ENCODE results near the gene NKAIN2.

Gene NKAIN2

GRCh38 chr6:123869334-123869733 lies 65.7 kb downstream of the NKAIN2 start:
- H3K27me3 ChIP-seq (ENCODE audit: control insufficient read depth in 3 of 3, insufficient read depth in 3 of 3, low read depth in 1 of 3, low read length in 3 of 3) = no peaks in the 10 kb centered on the region
- no CpG with 5 or more reads among the region's 2 CpGs for WGBS, 2 donors (ENCODE audit: extremely low coverage in 2 of 2, insufficient read length in 2 of 2, insufficient replicate concordance in 1 of 2)
- H2BK120ac ChIP-seq (ENCODE audit: low read depth, low read length) = no peak overlapping the region
- H4K8ac ChIP-seq (ENCODE audit: low read depth, low read length) = no peak overlapping the region
- no peaks in the 10 kb centered on the region for H3K79me1 ChIP-seq (ENCODE audit: low read depth, low read length)
- no peak overlapping the region for H3K23ac ChIP-seq (ENCODE audit: low read depth, low read length, poor library complexity)
- no peak for DNase-seq (ENCODE audit: low spot score)
- no peak overlapping the region for H4K91ac ChIP-seq (ENCODE audit: low read depth, low read length, poor library complexity)
- H2AFZ ChIP-seq (ENCODE audit: low read length) = no peak overlapping the region
- no peak overlapping the region for H3K4ac ChIP-seq (ENCODE audit: low read length)
- no peak overlapping the region for H3K4me2 ChIP-seq (ENCODE audit: insufficient read depth, low read length, poor library complexity, severe bottlenecking)
- no peaks in the 10 kb centered on the region for H3K9me3 ChIP-seq (replicated peaks in 1 of 2; ENCODE audit: control insufficient read depth in 2 of 2, insufficient read depth in 1 of 2, low read depth in 1 of 2, low read length in 2 of 2)
- H2BK15ac ChIP-seq (ENCODE audit: low read length) = no peak overlapping the region
- no peak overlapping the region for H3K27ac ChIP-seq (replicated peaks; ENCODE audit: low read length)
- H2BK12ac ChIP-seq (ENCODE audit: low read length) = no peak overlapping the region
- H2AK5ac ChIP-seq (ENCODE audit: low read depth, low read length) = no peak overlapping the region
- H3K18ac ChIP-seq (ENCODE audit: low read length) = no peak overlapping the region
- no peak overlapping the region for H2BK5ac ChIP-seq (ENCODE audit: low read length)
- H3K14ac ChIP-seq (ENCODE audit: low read length) = no peak overlapping the region
- no peak overlapping the region for H3K4me3 ChIP-seq (ENCODE audit: low read length in 2 of 2)
- H3K36me3 ChIP-seq (replicated peaks in 1 of 2; ENCODE audit: control insufficient read depth in 2 of 2, insufficient read depth in 2 of 2, low read length in 2 of 2) = no peaks in the 10 kb centered on the region
- H3K4me1 ChIP-seq (ENCODE audit: control insufficient read depth in 2 of 2, insufficient read depth in 1 of 2, low read depth in 1 of 2, low read length in 2 of 2) = no peaks in the 10 kb centered on the region
- H3K9ac ChIP-seq (ENCODE audit: low read depth, low read length, poor library complexity) = no peak overlapping the region

DNA sequence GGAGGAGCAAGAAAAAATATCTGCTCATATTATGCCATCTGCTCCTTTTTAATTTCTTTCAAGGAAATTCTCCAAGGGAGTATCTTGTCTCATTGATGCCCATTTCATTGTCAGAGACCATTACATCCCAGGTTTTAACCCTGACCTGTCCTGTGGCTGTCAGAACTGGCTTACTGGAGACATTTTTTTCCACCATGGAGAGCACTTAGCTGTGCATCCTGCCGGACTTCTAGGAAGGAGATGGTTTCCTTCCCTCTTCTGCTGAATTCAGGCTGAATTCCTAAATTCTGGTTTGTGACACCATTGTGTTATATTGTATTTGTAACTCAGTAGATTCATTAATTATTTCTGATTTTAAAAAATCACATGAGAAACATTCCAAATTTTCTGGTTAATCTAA lies 70.3 kb downstream of the NKAIN2 start:
- Histone ChIP-seq H2AFZ (ENCODE audit: low read length) (no peak overlapping the region), H3K27me3 (ENCODE audit: control insufficient read depth in 3 of 3, insufficient read depth in 3 of 3, low read depth in 1 of 3, low read length in 3 of 3) (no peaks in the 10 kb centered on the region), H3K9ac (ENCODE audit: low read depth, low read length, poor library complexity) (no peak overlapping the region), H4K8ac (ENCODE audit: low read depth, low read length) (no peak overlapping the region), H2AK5ac (ENCODE audit: low read depth, low read length) (no peak overlapping the region), H3K18ac (ENCODE audit: low read length) (no peak overlapping the region), H3K4ac (ENCODE audit: low read length) (no peak overlapping the region), H3K79me1 (ENCODE audit: low read depth, low read length) (no peaks in the 10 kb centered on the region), H3K14ac (ENCODE audit: low read length) (no peak overlapping the region), H3K23ac (ENCODE audit: low read depth, low read length, poor library complexity) (no peak overlapping the region), H3K27ac (replicated peaks; ENCODE audit: low read length) (no peak overlapping the region), H3K4me3 (ENCODE audit: low read length in 2 of 2) (no peak overlapping the region), H2BK120ac (ENCODE audit: low read depth, low read length) (no peak overlapping the region), H4K91ac (ENCODE audit: low read depth, low read length, poor library complexity) (no peak overlapping the region), H2BK5ac (ENCODE audit: low read length) (no peak overlapping the region), H2BK15ac (ENCODE audit: low read length) (no peak overlapping the region), H3K4me1 (ENCODE audit: control insufficient read depth in 2 of 2, insufficient read depth in 1 of 2, low read depth in 1 of 2, low read length in 2 of 2) (peaks cover 0 to 3% of the 10 kb centered on the region in 2 donors), H3K4me2 (ENCODE audit: insufficient read depth, low read length, poor library complexity, severe bottlenecking) (no peak overlapping the region), H3K9me3 (replicated peaks in 1 of 2; ENCODE audit: control insufficient read depth in 2 of 2, insufficient read depth in 1 of 2, low read depth in 1 of 2, low read length in 2 of 2) (no peaks in the 10 kb centered on the region), H3K36me3 (replicated peaks in 1 of 2; ENCODE audit: control insufficient read depth in 2 of 2, insufficient read depth in 2 of 2, low read length in 2 of 2) (no peaks in the 10 kb centered on the region), H2BK12ac (ENCODE audit: low read length) (no peak overlapping the region)
- DNase-seq (ENCODE audit: low spot score) = no peak
- WGBS, 2 donors (ENCODE audit: extremely low coverage in 2 of 2, insufficient read length in 2 of 2, insufficient replicate concordance in 1 of 2) = no CpG with 5 or more reads among the region's 1 CpG

- Histone ChIP-seq H3K4me2 (ENCODE audit: insufficient read depth, low read length, poor library complexity, severe bottlenecking) (no peak overlapping the region), H3K36me3 (replicated peaks in 1 of 2; ENCODE audit: control insufficient read depth in 2 of 2, insufficient read depth in 2 of 2, low read length in 2 of 2) (no peaks in the 10 kb centered on the region), H4K91ac (ENCODE audit: low read depth, low read length, poor library complexity) (no peak overlapping the region), H2AFZ (ENCODE audit: low read length) (no peak overlapping the region), H3K79me1 (ENCODE audit: low read depth, low read length) (no peaks in the 10 kb centered on the region), H4K8ac (ENCODE audit: low read depth, low read length) (no peak overlapping the region), H2BK12ac (ENCODE audit: low read length) (no peak overlapping the region), H3K4me3 (ENCODE audit: low read length in 2 of 2) (no peak overlapping the region), H3K23ac (ENCODE audit: low read depth, low read length, poor library complexity) (no peak overlapping the region), H3K27me3 (ENCODE audit: control insufficient read depth in 3 of 3, insufficient read depth in 3 of 3, low read depth in 1 of 3, low read length in 3 of 3) (no peaks in the 10 kb centered on the region), H3K18ac (ENCODE audit: low read length) (no peak overlapping the region), H3K4me1 (ENCODE audit: control insufficient read depth in 2 of 2, insufficient read depth in 1 of 2, low read depth in 1 of 2, low read length in 2 of 2) (peaks cover 0 to 3% of the 10 kb centered on the region in 2 donors), H3K9ac (ENCODE audit: low read depth, low read length, poor library complexity) (no peak overlapping the region), H3K4ac (ENCODE audit: low read length) (no peak overlapping the region), H3K9me3 (replicated peaks in 1 of 2; ENCODE audit: control insufficient read depth in 2 of 2, insufficient read depth in 1 of 2, low read depth in 1 of 2, low read length in 2 of 2) (no peaks in the 10 kb centered on the region), H2BK120ac (ENCODE audit: low read depth, low read length) (no peak overlapping the region), H2BK15ac (ENCODE audit: low read length) (no peak overlapping the region), H3K27ac (replicated peaks; ENCODE audit: low read length) (no peak overlapping the region), H3K14ac (ENCODE audit: low read length) (no peak overlapping the region), H2BK5ac (ENCODE audit: low read length) (no peak overlapping the region), H2AK5ac (ENCODE audit: low read depth, low read length) (no peak overlapping the region)
- no CpG with 5 or more reads among the region's 1 CpG for WGBS, 2 donors (ENCODE audit: extremely low coverage in 2 of 2, insufficient read length in 2 of 2, insufficient replicate concordance in 1 of 2)
- no peak for DNase-seq (ENCODE audit: low spot score)
Observed at GRCh38 chr6:123875784-123876183, 72.1 kb downstream of the NKAIN2 start.

DNA sequence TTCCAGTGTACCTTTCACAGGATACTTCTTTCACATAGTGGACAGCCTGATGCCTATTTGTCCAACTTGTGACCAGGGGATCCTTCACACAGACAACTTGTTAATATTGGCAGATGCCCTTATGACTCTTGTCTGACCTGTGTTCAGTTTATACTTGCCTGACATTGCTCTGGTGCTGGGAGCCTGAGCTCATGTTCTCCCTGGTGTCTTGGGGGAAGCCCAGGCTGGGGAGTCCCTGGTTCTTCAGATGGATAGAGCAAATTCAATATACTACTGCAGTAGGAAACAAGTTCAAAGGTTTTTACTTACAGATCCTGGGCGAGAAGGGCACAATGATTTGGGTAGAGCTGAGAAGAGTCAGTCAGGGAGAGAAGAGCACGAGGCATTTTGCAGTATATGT lies 76.1 kb downstream of the NKAIN2 start:
- Histone ChIP-seq H3K4me2 (ENCODE audit: insufficient read depth, low read length, poor library complexity, severe bottlenecking) (no peak overlapping the region), H2AFZ (ENCODE audit: low read length) (no peak overlapping the region), H4K8ac (ENCODE audit: low read depth, low read length) (no peak overlapping the region), H3K4me3 (ENCODE audit: low read length in 2 of 2) (no peak overlapping the region), H3K18ac (ENCODE audit: low read length) (no peak overlapping the region), H3K27me3 (ENCODE audit: control insufficient read depth in 3 of 3, insufficient read depth in 3 of 3, low read depth in 1 of 3, low read length in 3 of 3) (no peaks in the 10 kb centered on the region), H3K79me1 (ENCODE audit: low read depth, low read length) (no peaks in the 10 kb centered on the region), H4K91ac (ENCODE audit: low read depth, low read length, poor library complexity) (no peak overlapping the region), H3K27ac (replicated peaks; ENCODE audit: low read length) (no peak overlapping the region), H3K14ac (ENCODE audit: low read length) (peak overlapping the region; percentile 5), H3K36me3 (replicated peaks in 1 of 2; ENCODE audit: control insufficient read depth in 2 of 2, insufficient read depth in 2 of 2, low read length in 2 of 2) (no peaks in the 10 kb centered on the region), H3K9ac (ENCODE audit: low read depth, low read length, poor library complexity) (no peak overlapping the region), H2BK5ac (ENCODE audit: low read length) (no peak overlapping the region), H3K4me1 (ENCODE audit: control insufficient read depth in 2 of 2, insufficient read depth in 1 of 2, low read depth in 1 of 2, low read length in 2 of 2) (peaks cover 0 to 3% of the 10 kb centered on the region in 2 donors), H3K9me3 (replicated peaks in 1 of 2; ENCODE audit: control insufficient read depth in 2 of 2, insufficient read depth in 1 of 2, low read depth in 1 of 2, low read length in 2 of 2) (no peaks in the 10 kb centered on the region), H2BK12ac (ENCODE audit: low read length) (no peak overlapping the region), H3K4ac (ENCODE audit: low read length) (no peak overlapping the region), H2BK120ac (ENCODE audit: low read depth, low read length) (no peak overlapping the region), H2BK15ac (ENCODE audit: low read length) (no peak overlapping the region), H3K23ac (ENCODE audit: low read depth, low read length, poor library complexity) (no peak overlapping the region), H2AK5ac (ENCODE audit: low read depth, low read length) (no peak overlapping the region)
- DNase-seq (ENCODE audit: low spot score) = no peak
- WGBS, 2 donors (ENCODE audit: extremely low coverage in 2 of 2, insufficient read length in 2 of 2, insufficient replicate concordance in 1 of 2) = no CpG with 5 or more reads among the region's 2 CpGs
